BJ (cell line): Measurements from ENCODE around the gene UBE2H. TPM values are rescaled to one million over a fixed set of nuclear protein-coding genes. Genes with fewer than 3 reads are reported as not detected.

Experiments
- CTCF ChIA-PET: fragments of 350-600 bp; formaldehyde crosslinking; extraction: SDS; loops from one replicate; lab custom pipeline; 2021; ENCODE audit warnings: antibody characterized with exemption, inconsistent platforms; lab: Yijun Ruan, JAX
- POLR2A ChIA-PET: fragments of 300-600 bp; sonication (Branson Sonifier 250); formaldehyde crosslinking; extraction: SDS; loops from one replicate; lab custom pipeline; 2021; ENCODE audit warnings: antibody characterized with exemption; lab: Charles Lee
- DNase-seq: peaks from one replicate; pipeline ENCODE4 v3.0.0-alpha.2; 2011; ENCODE audit warnings: low read depth
- H3K27me3 ChIP-seq: 2 replicates; pipeline ENCODE4 v1.6.0; 2011; ENCODE audit warnings: low read length; ENCODE audit not compliant: control insufficient read depth, insufficient read depth
- H3K36me3 ChIP-seq: 2 replicates; pipeline ENCODE4 v1.5.1; 2011; ENCODE audit warnings: low read length; ENCODE audit not compliant: control insufficient read depth, insufficient read depth
- H3K4me3 ChIP-seq: 2 replicates; pipeline ENCODE4 v1.5.1; 2011; ENCODE audit warnings: low read depth, mild to moderate bottlenecking, control low read depth, low read length
- polyA plus RNA-seq: library from polyadenylated mRNA; depleted of rRNA; stranded (reverse); fragments of >200 nt; gene quantifications from 2 replicates; pipeline ENCODE4 v1.2.3, GENCODE V29; 2011
- TF ChIP-seq, protein P1 (sequence below): IDR thresholded peaks from 2 replicates; pipeline ENCODE4 v1.5.1; 2011; ENCODE audit warnings: low read depth, mild to moderate bottlenecking, control low read depth, inconsistent platforms, low read length, moderate library complexity; ENCODE audit not compliant: insufficient read depth

Gene UBE2H
- polyA plus RNA-seq, 1 experiment = 37.0 TPM

DNA sequence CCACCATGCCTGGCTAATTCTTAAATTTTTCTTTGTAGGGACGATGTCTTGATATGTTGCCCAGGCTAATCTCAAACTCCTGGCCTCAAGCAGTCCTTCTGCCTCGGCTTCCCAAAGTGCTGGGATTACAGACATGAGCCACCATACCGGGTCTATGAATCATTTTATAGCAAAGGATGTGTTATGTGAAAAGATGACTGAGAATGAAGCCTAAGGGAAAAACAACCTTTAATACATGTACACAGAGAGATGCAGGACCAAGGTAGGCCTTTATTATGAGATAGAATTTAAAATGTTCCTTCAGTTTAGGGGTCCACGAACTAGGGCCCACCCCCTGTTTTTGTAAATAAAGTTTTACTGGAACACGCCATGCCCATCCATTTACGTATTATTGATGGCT, 41.0 kb downstream of the UBE2H start:
- POLR2A ChIA-PET = no interaction called here
- Histone ChIP-seq H3K36me3 (peaks cover 2% of the 10 kb centered on the region), H3K4me3 (no peak overlapping the region), H3K27me3 (no peaks in the 10 kb centered on the region)
- no peak for DNase-seq
- CTCF ChIA-PET = no interaction called here
- TF ChIP-seq, protein P1, sequence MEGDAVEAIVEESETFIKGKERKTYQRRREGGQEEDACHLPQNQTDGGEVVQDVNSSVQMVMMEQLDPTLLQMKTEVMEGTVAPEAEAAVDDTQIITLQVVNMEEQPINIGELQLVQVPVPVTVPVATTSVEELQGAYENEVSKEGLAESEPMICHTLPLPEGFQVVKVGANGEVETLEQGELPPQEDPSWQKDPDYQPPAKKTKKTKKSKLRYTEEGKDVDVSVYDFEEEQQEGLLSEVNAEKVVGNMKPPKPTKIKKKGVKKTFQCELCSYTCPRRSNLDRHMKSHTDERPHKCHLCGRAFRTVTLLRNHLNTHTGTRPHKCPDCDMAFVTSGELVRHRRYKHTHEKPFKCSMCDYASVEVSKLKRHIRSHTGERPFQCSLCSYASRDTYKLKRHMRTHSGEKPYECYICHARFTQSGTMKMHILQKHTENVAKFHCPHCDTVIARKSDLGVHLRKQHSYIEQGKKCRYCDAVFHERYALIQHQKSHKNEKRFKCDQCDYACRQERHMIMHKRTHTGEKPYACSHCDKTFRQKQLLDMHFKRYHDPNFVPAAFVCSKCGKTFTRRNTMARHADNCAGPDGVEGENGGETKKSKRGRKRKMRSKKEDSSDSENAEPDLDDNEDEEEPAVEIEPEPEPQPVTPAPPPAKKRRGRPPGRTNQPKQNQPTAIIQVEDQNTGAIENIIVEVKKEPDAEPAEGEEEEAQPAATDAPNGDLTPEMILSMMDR = no peak

DNA sequence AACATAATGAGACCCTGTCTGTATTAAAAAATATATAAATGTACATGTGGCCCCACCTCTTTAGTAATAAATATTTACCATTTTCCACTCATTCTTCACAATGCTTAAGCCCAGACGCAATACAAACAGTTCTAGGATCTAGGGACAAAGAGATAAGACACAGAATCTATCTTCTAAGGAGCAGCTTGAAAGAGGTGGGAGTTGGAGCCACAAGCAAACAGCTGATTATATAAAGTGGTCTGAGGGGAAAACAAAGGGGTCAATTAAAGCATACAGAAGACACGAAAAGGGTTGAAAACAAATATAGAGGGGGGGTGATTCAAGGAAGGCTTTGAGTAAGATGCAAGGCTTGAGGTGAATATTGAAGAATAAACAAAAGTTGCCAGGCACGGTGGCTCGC, 43.1 kb downstream of the UBE2H start:
- no peak for DNase-seq
- CTCF ChIA-PET = interaction anchor here (0.7 kb wide), 1 partner anchor 14 kb away, joined by 3 read pairs; no protein-coding TSS in a partner anchor
- Histone ChIP-seq H3K36me3 (peaks cover 2% of the 10 kb centered on the region), H3K4me3 (no peak overlapping the region), H3K27me3 (no peaks in the 10 kb centered on the region)
- TF ChIP-seq, protein P1 = no peak
- POLR2A ChIA-PET = no interaction called here

DNA sequence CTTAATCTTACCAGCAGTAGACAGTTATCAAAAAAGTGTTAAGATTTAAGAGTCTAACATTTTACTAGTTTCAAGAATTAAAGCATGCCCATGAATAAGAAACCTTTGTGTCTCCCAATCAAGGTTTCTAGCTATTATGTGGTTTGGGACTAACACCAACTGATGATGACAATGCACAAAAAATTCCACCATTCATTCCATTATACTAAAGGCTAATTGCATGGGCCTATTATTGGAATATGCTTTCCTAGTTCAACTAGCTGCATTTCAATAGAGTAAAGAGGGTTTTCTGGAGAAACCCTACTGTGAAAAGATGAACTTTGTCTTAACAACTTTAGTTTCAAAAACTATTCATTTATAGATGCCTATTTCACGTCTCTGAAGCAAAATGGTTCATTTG, 44.6 kb downstream of the UBE2H start:
- ChIA-PET POLR2A (no interaction called here), CTCF (no interaction called here)
- DNase-seq = no peak

DNA sequence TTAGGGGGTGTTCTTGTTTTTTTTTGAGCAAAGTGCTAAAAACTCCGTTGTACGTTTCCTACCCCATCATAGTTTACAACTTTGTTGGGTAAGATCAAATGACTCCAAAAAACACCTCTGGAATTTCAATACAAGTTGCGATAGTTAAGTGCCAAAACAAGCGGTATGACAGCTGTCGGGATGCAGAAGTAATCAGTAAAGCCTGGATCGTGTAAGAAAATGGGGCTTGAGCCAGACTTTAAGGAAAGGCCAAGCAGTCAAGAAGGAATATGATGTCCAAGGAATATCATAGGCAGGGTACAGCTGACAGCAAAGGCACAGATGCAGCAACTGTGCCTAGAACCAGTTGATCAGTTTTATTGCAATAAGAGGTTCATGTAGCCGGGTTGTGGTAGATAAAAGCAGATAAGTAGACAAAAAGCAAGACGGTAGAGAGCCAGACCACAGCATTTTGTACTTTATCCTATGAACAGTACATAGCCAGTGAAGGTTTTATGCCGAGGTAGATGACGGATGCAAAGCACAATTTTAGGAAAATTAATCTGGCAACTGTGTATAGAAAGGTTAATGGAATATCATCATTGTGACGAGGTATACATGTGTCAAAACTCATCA, 45.5 kb downstream of the UBE2H start:
- Histone ChIP-seq H3K27me3 (no peaks in the 10 kb centered on the region), H3K4me3 (no peak overlapping the region), H3K36me3 (peaks cover 2% of the 10 kb centered on the region)
- TF ChIP-seq, protein P1 = no peak
- no peak for DNase-seq
- POLR2A ChIA-PET = interaction anchor here (0.6 kb wide), 1 partner anchor 270 kb away, joined by 5 read pairs; no protein-coding TSS in a partner anchor
- CTCF ChIA-PET = interaction anchor here (0.6 to 3.4 kb wide), 3 partner anchors 20 to 270 kb away, joined by 3 to 8 read pairs (median 3); no protein-coding TSS in a partner anchor

More for the DNA sequence above, 44.6 kb downstream of the UBE2H start:
- TF ChIP-seq, protein P1 = no peak
- Histone ChIP-seq H3K4me3 (no peak overlapping the region), H3K27me3 (no peaks in the 10 kb centered on the region), H3K36me3 (peaks cover 2% of the 10 kb centered on the region)

DNA sequence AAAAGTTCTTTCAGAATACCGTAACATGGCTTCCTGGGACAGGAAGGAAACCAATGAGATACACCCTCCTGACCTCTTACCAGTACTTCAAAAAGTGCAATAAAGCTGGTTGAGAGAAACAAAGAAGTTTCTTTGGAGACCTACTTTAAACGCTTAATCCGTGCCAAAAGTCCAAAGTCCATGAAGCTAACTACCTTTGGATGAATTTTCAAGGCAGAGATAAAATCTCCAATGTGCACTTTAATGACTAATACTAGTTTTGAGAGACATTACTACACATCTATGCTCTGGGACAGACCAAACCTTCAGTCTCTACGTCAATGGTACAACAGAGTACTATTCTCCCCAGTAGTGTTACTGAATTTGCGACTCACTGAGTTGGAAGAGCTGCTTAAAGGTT, 46.1 kb downstream of the UBE2H start:
- peaks cover 2% of the 10 kb centered on the region for H3K36me3 ChIP-seq
- H3K27me3 ChIP-seq = no peaks in the 10 kb centered on the region
- ChIA-PET CTCF (interaction anchor here (0.6 to 3.4 kb wide), 3 partner anchors 21 to 270 kb away, joined by 3 to 8 read pairs (median 3); no protein-coding TSS in a partner anchor), POLR2A (interaction anchor here (0.6 kb wide), 1 partner anchor 270 kb away, joined by 5 read pairs; no protein-coding TSS in a partner anchor)
- TF ChIP-seq, protein P1 = no peak
- no peak overlapping the region for H3K4me3 ChIP-seq
- DNase-seq = no peak
